Body of pancreas (tissue), 4 donors: ENCODE data around the gene SORT1.

ENCODE experiments used
- CTCF ChIP-seq, 7 experiments: fragments of 450-650 bp in 4 of 7; fragments of 200-600 bp in 3 of 7; sonication (generic) in 3 of 7; IDR thresholded peaks; one replicate each; pipeline ENCODE4 v1.5.1; 2016 to 2019; ENCODE audit warnings: antibody characterized with exemption in 7 of 7
- POLR2A ChIP-seq, 3 donors: fragments of 450-650 bp; IDR thresholded peaks; one replicate each; pipeline ENCODE4 v1.6.1; 2016; ENCODE audit warnings: antibody characterized with exemption in 3 of 3, mild to moderate bottlenecking in 2 of 3

DNA sequence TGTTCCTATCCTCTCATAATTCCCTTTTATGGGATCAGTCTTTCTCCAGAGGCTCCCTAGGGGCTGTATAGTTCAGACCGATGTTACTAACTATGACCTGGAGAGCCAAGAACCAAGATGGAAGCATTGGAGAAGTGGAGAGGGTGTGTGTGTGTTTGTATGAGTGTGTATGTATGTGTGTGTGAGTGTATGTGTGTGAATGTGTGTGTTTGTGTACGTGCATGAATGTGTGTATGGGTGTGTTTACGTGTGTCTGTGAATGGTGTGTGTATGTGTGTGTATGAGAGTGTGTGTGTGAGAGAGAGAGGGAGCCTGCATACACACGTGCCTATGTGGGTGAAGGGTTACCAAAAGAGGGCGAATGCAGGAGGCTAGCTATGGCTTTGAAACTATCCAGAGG is 95.8 kb downstream of the SORT1 start:
- TF ChIP-seq POLR2A (IDR thresholded peaks at IDR 0.05) (no peak), CTCF (IDR thresholded peaks at IDR 0.05) (no peak)
